ENCODE measurements around the gene COL6A5. TPM values are rescaled to one million over a fixed set of nuclear protein-coding genes. Genes with fewer than 3 reads are reported as not detected.

Gene COL6A5
- total and polyA plus RNA-seq, 9 of the 15 experiments (the other 6 are each of a cell fraction or from before 2014, with no cell fraction given), result 1.5 to 9.7 (median 5.6) TPM

- TF ChIP-seq PML (IDR thresholded peaks at IDR 0.05; ENCODE audit: low read length) (peak; percentile 20; the same call in 1 of the 2 replicates), CTBP1 (IDR thresholded peaks at IDR 0.05; ENCODE audit: borderline replicate concordance) (peak; percentile 88), ATF1 (CRISPR knock-in tag; IDR thresholded peaks at IDR 0.05) (no peak), ATF1 (tag; IDR thresholded peaks at IDR 0.05) (peak; percentile 35; the same call in 1 of the 2 replicates), CUX1 (CRISPR knock-in tag; IDR thresholded peaks at IDR 0.05) (no peak), ZBED1 (IDR thresholded peaks at IDR 0.05) (no peak), SMAD1 (IDR thresholded peaks at IDR 0.05; ENCODE audit: low read depth, low read length, partially characterized antibody) (no peak), BRD9 (IDR thresholded peaks at IDR 0.05; ENCODE audit: low read depth, partially characterized antibody) (peak; percentile 64), ZNF277 (CRISPR knock-in tag; IDR thresholded peaks at IDR 0.05; ENCODE audit: borderline replicate concordance) (no peak), KAT7 (CRISPR knock-in tag; IDR thresholded peaks at IDR 0.05; ENCODE audit: borderline replicate concordance) (no peak), HMBOX1 (IDR thresholded peaks at IDR 0.05) (peak; percentile 50; the same call in 1 of the 2 replicates), HLTF (IDR thresholded peaks at IDR 0.05) (no peak), TAL1 (IDR thresholded peaks at IDR 0.05) (peak; percentile 79), THRA (IDR thresholded peaks at IDR 0.05) (no peak), ZNF436 (CRISPR knock-in tag; IDR thresholded peaks at IDR 0.05) (no peak), SRSF3 (IDR thresholded peaks at IDR 0.05; ENCODE audit: insufficient read depth, low read length) (no peak), ZKSCAN1 (IDR thresholded peaks at IDR 0.05; ENCODE audit: low read depth, low read length) (no peak), POLR3G (IDR thresholded peaks at IDR 0.05; ENCODE audit: extremely low read depth, insufficient read length, insufficient replicate concordance) (no peak), MEIS2 (IDR thresholded peaks at IDR 0.05; ENCODE audit: partially characterized antibody) (peak; percentile 60), BDP1 (IDR thresholded peaks at IDR 0.05; ENCODE audit: insufficient read depth, insufficient read length) (no peak)
Measured at GRCh38 chr3:130386604-130387263, 41.3 kb downstream of the COL6A5 start (continued).

All from K562 (cell line).